Measurements from ENCODE around the gene ZNF836. TPM values are rescaled to one million over a fixed set of nuclear protein-coding genes. Genes with fewer than 3 reads are reported as not detected.

ZNF836 gene
- polyA plus RNA-seq, 1 donor from 2014 or later: 24.5 TPM

- Histone ChIP-seq H3K9me2 (ENCODE audit: insufficient read depth, low read length) (no peaks in the 10 kb centered on the region), H3K9me3 (ENCODE audit: low read length) (peaks cover 35% of the 10 kb centered on the region)
Measured at GRCh38 chr19:52110780-52111179, 60.6 kb downstream of the ZNF836 start.

More at GRCh38 chr19:52110780-52111179, 60.6 kb downstream of the ZNF836 start:
- H3K4me2 ChIP-seq (ENCODE audit: low read length): no peak overlapping the region
- TF ChIP-seq RAD21 (conservative IDR thresholded peaks at IDR 0.05) (no peak), REST (IDR thresholded peaks at IDR 0.05; ENCODE audit: borderline replicate concordance) (no peak), POLR2AphosphoS5 (IDR thresholded peaks at IDR 0.05) (no peak), CTCF (IDR thresholded peaks at IDR 0.05; ENCODE audit: poor library complexity, severe bottlenecking) (no peak), SMC3 (conservative IDR thresholded peaks at IDR 0.05; ENCODE audit: poor library complexity) (no peak), MXI1 (conservative IDR thresholded peaks at IDR 0.05; ENCODE audit: poor library complexity, severe bottlenecking) (no peak), EZH2 (IDR thresholded peaks at IDR 0.05; ENCODE audit: borderline replicate concordance, insufficient read depth, low read length, poor library complexity, severe bottlenecking) (no peak), EP300 (conservative IDR thresholded peaks at IDR 0.05; ENCODE audit: poor library complexity, severe bottlenecking) (no peak), TAF1 (IDR thresholded peaks at IDR 0.05; ENCODE audit: low read depth) (no peak)
- H3K9ac ChIP-seq (ENCODE audit: low read length): no peak overlapping the region
- peaks cover 34% of the 10 kb centered on the region for H3K36me3 ChIP-seq (ENCODE audit: insufficient read depth, low read length)
- H2AFZ ChIP-seq (ENCODE audit: low read depth, low read length): no peak overlapping the region
- no peaks in the 10 kb centered on the region for H3K27me3 ChIP-seq (ENCODE audit: insufficient read depth, low read depth, low read length)
- no peak overlapping the region for H3K4me3 ChIP-seq (ENCODE audit: low read length)
- H3F3A ChIP-seq (ENCODE audit: insufficient read depth, low read length, poor library complexity, severe bottlenecking): no peaks in the 10 kb centered on the region
- no peaks in the 10 kb centered on the region for H3K79me2 ChIP-seq (replicated peaks; ENCODE audit: insufficient read depth, low read length)
- H4K20me1 ChIP-seq (ENCODE audit: insufficient read depth): no peaks in the 10 kb centered on the region
- no peak overlapping the region for H3K27ac ChIP-seq (ENCODE audit: low read length)

Small RNAs within 50 kb of the gene (small RNA-seq; reads per million reads assigned to genes)
- gene RPL37P23: 0.13 to 2.0 (median 0.97) reads per million in 3 experiments

Other genes with a start within 250 kb of the ZNF836 start
- gene ZNF613, start 244.1 kb downstream of the ZNF836 start, polyA plus RNA-seq: 9.0 and 10.9 TPM in 2 replicates
- 7.9 and 14.8 TPM in 2 replicates for gene ZNF350, start 184.8 kb downstream of the ZNF836 start, polyA plus RNA-seq
- 13.6 and 16.3 TPM in 2 replicates for gene ZNF615, start 163.4 kb downstream of the ZNF836 start, polyA plus RNA-seq
- gene ZNF614, start 143.2 kb downstream of the ZNF836 start, polyA plus RNA-seq: 15.8 and 17.8 TPM in 2 replicates
- gene ZNF432, start 122.8 kb downstream of the ZNF836 start, polyA plus RNA-seq: 38.7 and 48.6 TPM in 2 replicates
- gene ZNF841, start 75.9 kb downstream of the ZNF836 start, polyA plus RNA-seq: 27.5 and 30.1 TPM in 2 replicates
- gene ZNF616, start 31.7 kb downstream of the ZNF836 start, polyA plus RNA-seq: 9.7 and 10.9 TPM in 2 replicates
- 394 and 458 TPM in 2 replicates for gene PPP2R1A, start 18.4 kb upstream of the ZNF836 start, polyA plus RNA-seq
- 21.8 and 24.2 TPM in 2 replicates for gene ZNF766, start 98.0 kb upstream of the ZNF836 start, polyA plus RNA-seq
- gene ZNF480, start 125.5 kb upstream of the ZNF836 start, polyA plus RNA-seq: 7.7 and 18.0 TPM in 2 replicates
- gene ZNF610, start 164.6 kb upstream of the ZNF836 start, polyA plus RNA-seq: 23.1 and 28.3 TPM in 2 replicates
- gene ZNF880, start 198.3 kb upstream of the ZNF836 start, polyA plus RNA-seq: 37.8 and 41.8 TPM in 2 replicates
- 44.3 and 51.7 TPM in 2 replicates for gene ZNF528, start 226.2 kb upstream of the ZNF836 start, polyA plus RNA-seq